ENCODE results near the gene TMEM209. TPM values are rescaled to one million over a fixed set of nuclear protein-coding genes. Genes with fewer than 3 reads are reported as not detected.
A peak's percentile ranks its signal among the peaks of the same experiment; 100 is the strongest.
"Not testable (repeated sequence)": the region's sequence is repeated elsewhere in the genome, so short reads cannot be mapped to it uniquely, and the experiment has no call there.

TMEM209 gene
- polyA plus RNA-seq, 6 donors from 2014 or later, result 37.3 to 48.3 (median 44.5) TPM

DNA sequence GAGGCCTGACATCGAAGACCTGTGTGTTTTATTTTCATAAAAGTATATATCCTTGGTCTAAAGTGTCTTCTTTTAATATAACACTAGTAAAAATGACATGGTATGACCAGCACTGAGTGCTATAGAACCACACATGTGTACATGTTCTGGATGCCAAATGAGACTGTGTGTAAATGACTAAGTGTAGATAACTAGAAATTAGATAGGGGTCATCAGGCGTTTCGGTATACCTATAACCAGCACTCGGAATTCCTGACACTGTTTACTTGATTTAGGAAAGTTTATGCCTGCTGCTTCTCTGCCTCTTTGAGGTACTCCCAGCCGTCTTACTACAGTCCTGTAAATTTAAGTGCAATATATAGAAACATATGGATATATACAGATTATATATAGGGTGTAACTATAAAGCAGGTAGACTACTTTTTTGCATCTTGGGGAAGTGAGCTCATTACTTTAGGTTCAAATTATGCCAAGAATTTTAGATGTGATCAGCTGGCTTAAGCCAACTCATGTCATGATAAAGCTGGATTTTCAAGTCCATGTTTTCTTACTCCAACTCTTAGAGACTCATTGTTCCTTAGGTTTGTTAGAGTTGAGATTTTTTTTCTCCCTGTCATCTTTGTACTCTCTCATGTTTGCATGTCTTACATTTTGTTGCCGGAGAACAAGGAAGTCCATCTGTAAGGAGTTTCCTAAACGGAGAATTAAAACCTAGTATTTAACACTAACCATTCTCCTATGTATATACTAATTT is 72.0 kb downstream of the TMEM209 start:
- H3K36me3 Mint-ChIP-seq, result peaks cover 32 to 39% of the 10 kb centered on the region in 2 donors
- H3K4me3 Mint-ChIP-seq, result no peak overlapping the region
- H3K9me3 Mint-ChIP-seq, result no peaks in the 10 kb centered on the region
- ATAC-seq (ENCODE audit: low read depth in 2 of 2), result no peak
- H3K27ac Mint-ChIP-seq, result no peak overlapping the region
- H3K27me3 Mint-ChIP-seq, result no peaks in the 10 kb centered on the region
- DNase-seq, result no peak
- H3K4me1 Mint-ChIP-seq, result no peaks in the 10 kb centered on the region

DNA sequence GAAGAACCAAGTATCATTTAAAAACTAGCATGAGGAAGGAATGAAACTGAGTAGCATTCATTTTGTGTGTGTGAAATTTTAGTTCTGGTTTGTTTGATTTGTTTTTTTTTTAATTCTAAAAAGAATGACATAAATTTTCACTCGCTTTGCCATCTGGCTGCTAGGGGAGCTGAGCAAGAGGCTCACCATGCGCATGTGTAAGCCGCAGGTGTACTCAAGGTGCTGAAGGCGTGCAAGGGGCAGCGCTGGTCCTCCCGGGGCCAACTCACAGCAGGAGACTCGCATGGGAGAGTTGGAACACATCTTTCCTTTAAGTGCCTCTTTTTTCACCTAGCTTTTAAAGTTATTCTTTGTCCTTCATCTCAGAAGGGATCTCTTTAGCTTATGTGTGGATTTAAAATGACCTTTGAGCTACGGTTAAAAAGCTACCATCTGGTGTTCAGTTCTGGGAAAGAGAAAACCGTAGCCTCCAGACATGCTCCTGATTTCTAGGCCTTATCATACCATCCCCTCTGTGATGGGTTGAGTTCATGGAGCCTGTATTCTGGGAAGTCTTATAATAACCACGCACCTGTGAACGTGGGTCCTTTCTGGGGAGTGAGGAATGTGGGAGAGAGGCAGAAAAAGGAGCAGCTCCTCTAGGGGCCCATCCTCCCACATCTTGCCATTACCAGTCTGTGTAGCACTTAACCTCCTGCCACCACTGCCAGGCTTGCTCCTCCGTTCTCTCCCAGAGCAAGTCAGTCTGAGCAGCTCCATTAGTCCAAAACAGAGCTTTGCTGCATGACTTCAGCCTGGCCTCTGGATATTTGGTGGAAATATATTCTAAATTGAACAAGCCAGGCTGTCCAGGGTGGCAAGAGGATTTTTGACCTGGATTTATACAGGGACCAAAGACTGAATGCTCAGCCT is 73.0 kb downstream of the TMEM209 start:
- no peaks in the 10 kb centered on the region for H3K4me1 Mint-ChIP-seq
- H3K36me3 Mint-ChIP-seq, result peaks cover 32 to 39% of the 10 kb centered on the region in 2 donors
- H3K9me3 Mint-ChIP-seq, result no peaks in the 10 kb centered on the region
- DNase-seq (no peak), ATAC-seq (ENCODE audit: low read depth in 2 of 2) (no peak)
- H3K27me3 Mint-ChIP-seq, result no peaks in the 10 kb centered on the region
- no peak overlapping the region for H3K4me3 Mint-ChIP-seq
- peak overlapping the region in 1 of 6 donors; percentile 24 for H3K27ac Mint-ChIP-seq

DNA sequence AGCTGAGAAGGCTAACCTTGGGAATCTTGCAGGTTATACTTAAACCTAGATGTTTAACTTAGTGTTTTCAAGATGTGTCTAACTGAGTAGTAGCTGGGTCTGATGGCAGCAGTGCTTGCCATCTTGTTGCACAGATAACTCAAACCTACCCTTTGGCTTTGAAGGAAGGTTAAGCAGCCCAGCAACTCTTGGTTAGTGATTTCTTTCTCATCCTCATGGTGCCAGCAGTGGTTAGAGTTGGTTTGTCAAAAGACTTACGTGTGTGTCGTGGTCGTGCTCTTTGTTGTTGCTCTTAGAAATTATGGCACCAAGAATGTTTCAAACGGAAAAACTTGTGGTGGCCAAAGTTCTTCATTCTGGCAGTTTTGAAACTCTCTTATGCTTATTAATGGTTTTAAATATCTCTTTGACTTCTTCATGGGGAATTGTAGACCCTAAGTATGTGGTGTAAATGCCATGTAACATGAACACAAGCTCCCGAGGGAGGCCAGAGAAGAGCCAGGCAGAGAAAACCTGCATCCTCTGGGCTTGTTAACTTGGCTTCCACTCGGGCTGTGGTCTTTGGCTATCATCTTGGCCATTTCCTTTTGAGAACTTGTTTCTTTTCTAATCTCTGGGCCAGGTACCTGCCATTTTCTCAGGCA is 73.9 kb downstream of the TMEM209 start:
- Mint-ChIP-seq H3K27ac (peak overlapping the region in 2 of 6 donors; percentile 29 to 30), H3K4me3 (no peak overlapping the region), H3K27me3 (no peaks in the 10 kb centered on the region), H3K36me3 (peaks cover 31 to 35% of the 10 kb centered on the region in 2 donors), H3K9me3 (no peaks in the 10 kb centered on the region), H3K4me1 (no peaks in the 10 kb centered on the region)
- ATAC-seq (ENCODE audit: low read depth in 2 of 2), result no peak
- no peak for DNase-seq

DNA sequence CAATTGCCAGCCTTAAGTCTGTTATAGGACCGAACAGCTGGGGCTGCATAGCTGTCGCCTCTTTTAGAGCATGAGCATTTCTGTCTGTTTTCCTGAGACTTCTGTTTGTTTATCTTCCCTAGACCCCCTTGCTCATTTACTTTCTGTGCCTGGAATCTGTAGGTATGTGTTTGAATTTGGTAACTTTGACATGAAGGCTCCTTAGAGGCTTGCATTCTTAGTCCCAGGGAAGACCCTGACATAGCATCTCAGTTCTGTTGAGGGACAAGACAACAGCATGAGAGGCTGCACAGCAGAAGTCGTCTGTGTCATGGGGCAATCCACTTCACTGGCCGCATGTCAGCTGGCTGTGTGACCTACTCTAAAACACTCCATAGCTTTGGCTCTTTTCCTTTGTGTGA is 76.2 kb downstream of the TMEM209 start:
- no peaks in the 10 kb centered on the region for H3K27me3 Mint-ChIP-seq
- peaks cover 23 to 27% of the 10 kb centered on the region in 2 donors for H3K36me3 Mint-ChIP-seq
- H3K9me3 Mint-ChIP-seq, result no peaks in the 10 kb centered on the region
- H3K4me1 Mint-ChIP-seq, result no peaks in the 10 kb centered on the region
- no peak for ATAC-seq (ENCODE audit: low read depth in 2 of 2)
- peak overlapping the region in 1 of 6 donors; percentile 49 for H3K27ac Mint-ChIP-seq
- H3K4me3 Mint-ChIP-seq, result no peak overlapping the region
- no peak for DNase-seq

DNA sequence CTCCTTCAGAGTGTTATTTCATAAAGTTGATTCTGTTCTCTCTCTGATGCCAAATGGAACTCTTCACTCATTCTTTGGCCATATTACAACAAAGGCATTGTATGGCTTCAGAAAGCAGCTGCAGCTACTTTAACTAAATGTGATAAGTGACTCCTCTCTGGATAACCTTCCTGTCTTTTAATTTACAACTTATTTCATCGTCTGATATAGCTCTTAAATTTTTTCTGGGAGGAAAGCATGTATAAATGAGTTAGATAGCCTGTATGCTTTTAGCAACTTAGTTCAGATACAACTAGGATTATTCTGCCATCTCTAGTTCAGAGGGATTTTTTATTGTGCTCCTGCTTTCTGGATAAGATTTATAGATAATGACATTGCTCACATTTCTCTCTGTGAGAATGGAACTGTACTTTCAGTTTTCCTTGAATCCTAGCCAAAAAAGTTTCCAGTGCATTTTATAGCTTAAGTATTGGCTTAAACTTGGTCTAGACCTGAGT is 77.3 kb downstream of the TMEM209 start:
- Mint-ChIP-seq H3K9me3 (no peaks in the 10 kb centered on the region), H3K4me1 (no peaks in the 10 kb centered on the region), H3K27ac (no peak overlapping the region), H3K27me3 (no peaks in the 10 kb centered on the region), H3K4me3 (no peak overlapping the region), H3K36me3 (peaks cover 22 to 30% of the 10 kb centered on the region in 2 donors)
- DNase-seq, result no peak
- no peak for ATAC-seq (ENCODE audit: low read depth in 2 of 2)

DNA sequence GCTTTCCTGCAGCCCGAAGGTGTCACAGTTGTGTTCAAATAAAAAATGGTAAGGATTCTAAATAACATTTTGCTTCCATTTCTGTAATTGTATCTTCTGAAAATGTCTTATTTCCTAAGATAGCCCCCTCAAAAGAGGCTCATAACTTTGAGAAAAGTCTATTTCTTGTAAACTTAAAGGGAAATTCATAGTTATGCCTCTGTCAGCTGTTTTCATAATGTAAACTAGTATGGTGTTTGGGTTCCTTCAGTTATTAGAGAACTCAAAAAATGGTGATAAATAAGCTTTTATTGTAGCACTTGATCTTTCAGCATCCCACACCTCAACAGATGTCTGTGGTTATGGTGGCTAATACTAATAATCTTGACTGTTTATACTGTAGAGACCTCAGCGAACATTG is 77.8 kb downstream of the TMEM209 start:
- H3K27ac Mint-ChIP-seq, result no peak overlapping the region

DNA sequence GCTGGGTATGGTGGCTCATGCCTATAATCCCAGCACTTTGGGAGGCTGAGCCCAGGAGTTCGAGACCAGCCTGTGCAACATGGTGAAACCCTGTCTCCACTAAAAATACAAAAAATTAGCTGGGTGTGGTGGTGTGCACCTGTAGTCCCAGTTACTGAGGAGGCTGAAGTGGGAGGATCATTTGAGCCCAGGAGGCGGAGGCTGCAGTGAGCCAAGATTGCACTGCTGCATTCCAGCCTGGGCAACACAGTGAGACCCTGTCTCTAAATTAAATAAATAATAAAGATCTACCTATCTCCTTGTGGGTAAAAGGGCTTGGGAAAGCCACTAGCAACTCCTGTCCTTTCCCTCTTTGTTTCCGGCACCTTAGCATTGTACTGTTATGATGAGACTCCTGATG is 78.4 kb downstream of the TMEM209 start:
- not testable (repeated sequence) for H3K4me3 Mint-ChIP-seq; ATAC-seq (ENCODE audit: low read depth in 2 of 2); DNase-seq; H3K4me1 Mint-ChIP-seq; H3K27me3 Mint-ChIP-seq; H3K9me3 Mint-ChIP-seq
- H3K27ac Mint-ChIP-seq, result peak overlapping the region in 1 of 6 donors; percentile 69
- H3K36me3 Mint-ChIP-seq, result peaks cover 32% of the 10 kb centered on the region in 2 donors

More for the DNA sequence above, 77.8 kb downstream of the TMEM209 start:
- H3K36me3 Mint-ChIP-seq, result peaks cover 27 to 34% of the 10 kb centered on the region in 2 donors
- DNase-seq, result no peak
- ATAC-seq (ENCODE audit: low read depth in 2 of 2), result no peak
- no peak overlapping the region for H3K4me3 Mint-ChIP-seq
- H3K9me3 Mint-ChIP-seq, result no peaks in the 10 kb centered on the region
- no peaks in the 10 kb centered on the region for H3K27me3 Mint-ChIP-seq
- H3K4me1 Mint-ChIP-seq, result no peaks in the 10 kb centered on the region

DNA sequence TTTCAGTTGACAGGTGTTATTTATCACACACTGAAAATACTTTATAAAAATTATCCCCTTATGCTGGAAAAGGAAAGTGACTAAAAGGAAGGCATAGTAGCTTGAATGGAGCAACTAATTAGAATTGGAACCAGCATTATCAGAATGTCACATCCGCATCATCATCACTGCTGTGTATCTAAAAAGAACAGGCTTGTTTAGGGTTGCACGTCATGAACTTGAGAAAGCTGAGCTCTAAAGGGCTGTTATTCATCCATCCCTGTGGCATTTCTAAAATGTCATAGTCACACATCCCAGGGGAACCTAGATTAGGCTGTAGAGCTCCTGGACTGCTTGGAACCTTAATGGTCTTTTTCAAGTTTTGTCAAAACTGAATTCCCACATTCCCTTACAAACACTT is 80.5 kb downstream of the TMEM209 start:
- Mint-ChIP-seq H3K9me3 (no peaks in the 10 kb centered on the region), H3K36me3 (peaks cover 15 to 36% of the 10 kb centered on the region in 2 donors), H3K4me3 (no peak overlapping the region), H3K27ac (no peak overlapping the region), H3K27me3 (no peaks in the 10 kb centered on the region), H3K4me1 (peaks cover 0 to 10% (median 3%) of the 10 kb centered on the region in 3 donors)
- ATAC-seq (ENCODE audit: low read depth in 2 of 2) (no peak), DNase-seq (no peak)

DNA sequence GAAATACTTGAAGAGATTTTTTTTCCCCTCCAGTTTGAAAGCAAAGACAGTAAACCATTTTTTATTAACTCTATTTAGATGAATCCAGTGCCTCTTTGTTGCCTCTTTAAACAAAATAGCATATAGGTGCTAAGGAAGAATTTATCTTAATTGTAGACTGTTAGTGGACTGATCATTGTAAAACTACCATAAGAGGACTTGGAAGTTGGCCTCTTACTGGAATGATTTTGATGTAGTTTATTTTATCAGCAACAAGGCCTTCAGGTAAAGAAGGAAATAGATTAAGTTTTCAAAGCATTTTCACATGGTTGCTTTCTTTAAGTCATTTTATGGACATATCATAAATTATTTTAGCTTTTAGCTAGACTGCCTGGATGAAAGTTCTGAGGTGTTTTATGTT is 81.7 kb downstream of the TMEM209 start:
- Mint-ChIP-seq H3K27ac (no peak overlapping the region), H3K27me3 (no peaks in the 10 kb centered on the region), H3K4me1 (peaks cover 0 to 10% (median 3%) of the 10 kb centered on the region in 3 donors), H3K4me3 (no peak overlapping the region), H3K36me3 (peaks cover 9 to 30% of the 10 kb centered on the region in 2 donors), H3K9me3 (no peaks in the 10 kb centered on the region)
- no peak for DNase-seq
- no peak for ATAC-seq (ENCODE audit: low read depth in 2 of 2)

DNA sequence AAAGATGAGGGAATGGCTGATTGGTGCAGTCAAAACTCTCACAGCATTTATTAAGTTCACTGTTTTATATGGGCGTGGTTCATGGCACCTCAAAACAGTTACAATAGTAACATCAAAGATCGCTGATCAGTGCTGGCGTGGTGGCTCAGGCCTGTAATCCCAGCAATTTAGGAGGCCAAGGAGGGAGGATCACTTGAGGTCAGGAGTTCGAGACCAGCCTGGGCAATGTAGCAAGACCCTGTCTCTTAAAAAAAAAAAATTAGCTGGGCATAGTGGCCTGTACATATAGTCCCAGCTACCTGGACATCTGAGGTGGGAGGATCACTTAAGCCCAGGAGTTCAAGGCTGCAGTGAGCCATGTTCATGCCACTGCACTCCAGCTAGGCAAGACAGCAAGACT is 86.4 kb downstream of the TMEM209 start:
- Mint-ChIP-seq H3K9me3 (peaks cover 0 to 4% (median 0%) of the 10 kb centered on the region in 7 donors), H3K27me3 (no peaks in the 10 kb centered on the region), H3K27ac (peak overlapping the region in 3 of 6 donors; percentile 21 to 58 (median 44)), H3K4me3 (no peak overlapping the region), H3K36me3 (peaks cover 21 to 38% of the 10 kb centered on the region in 2 donors), H3K4me1 (peaks cover 11 to 23% (median 14%) of the 10 kb centered on the region in 3 donors)
- ATAC-seq (ENCODE audit: low read depth in 2 of 2), result no peak
- DNase-seq, result no peak

DNA sequence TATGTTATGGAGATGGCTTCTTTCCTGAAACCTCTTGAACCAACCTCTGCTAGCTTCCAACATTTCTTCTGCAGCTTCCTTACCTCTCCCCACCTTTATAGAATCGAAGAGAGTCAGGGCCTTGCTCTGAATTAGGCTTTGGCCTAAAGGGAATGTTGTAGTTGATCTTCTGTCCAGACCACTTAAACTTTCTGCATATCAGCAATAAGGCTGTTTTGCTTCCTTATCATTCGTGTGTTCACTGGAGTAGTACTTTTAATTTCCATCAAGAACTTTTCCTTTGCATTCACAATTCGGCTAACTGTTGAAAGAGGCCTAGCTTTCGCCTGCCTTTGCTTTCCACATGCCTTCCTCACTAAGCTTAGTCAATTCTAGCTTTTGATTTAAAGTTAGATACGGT is 86.9 kb downstream of the TMEM209 start:
- peaks cover 0 to 4% (median 0%) of the 10 kb centered on the region in 7 donors for H3K9me3 Mint-ChIP-seq
- peak overlapping the region in 1 of 6 donors; percentile 58 for H3K27ac Mint-ChIP-seq
- no peak overlapping the region for H3K4me3 Mint-ChIP-seq
- no peaks in the 10 kb centered on the region for H3K27me3 Mint-ChIP-seq
- DNase-seq, result no peak
- no peak for ATAC-seq (ENCODE audit: low read depth in 2 of 2)
- H3K4me1 Mint-ChIP-seq, result peaks cover 14 to 28% (median 14%) of the 10 kb centered on the region in 3 donors
- H3K36me3 Mint-ChIP-seq, result peaks cover 21 to 34% of the 10 kb centered on the region in 2 donors

DNA sequence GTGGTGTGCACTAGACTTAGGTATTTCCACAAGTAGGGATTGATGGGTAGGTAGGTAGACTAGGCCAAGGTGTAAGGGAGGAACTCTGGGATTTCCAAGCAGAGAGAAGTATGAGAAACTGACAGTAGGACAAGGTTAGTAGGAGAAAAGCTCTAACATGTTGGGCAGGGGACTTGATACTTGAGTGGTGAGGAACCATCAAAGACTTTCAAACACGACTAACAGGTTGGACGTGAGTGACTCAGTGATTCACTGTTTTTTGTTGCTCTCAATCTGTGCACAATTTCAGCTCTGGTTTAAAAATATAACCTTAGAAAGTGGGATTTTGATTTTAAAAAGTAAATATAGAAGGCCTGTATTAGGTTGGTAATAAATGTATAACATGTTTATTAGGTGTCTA is 90.4 kb downstream of the TMEM209 start:
- Mint-ChIP-seq H3K4me1 (peaks cover 16 to 31% (median 30%) of the 10 kb centered on the region in 3 donors), H3K27ac (peak overlapping the region in 5 of 6 donors; percentile 2 to 72 (median 14)), H3K36me3 (peaks cover 13% of the 10 kb centered on the region in 2 donors), H3K4me3 (peak overlapping the region in 5 of 8 donors; percentile 5 to 57 (median 35)), H3K27me3 (no peaks in the 10 kb centered on the region), H3K9me3 (peaks cover 0 to 4% (median 0%) of the 10 kb centered on the region in 7 donors)
- DNase-seq, result no peak
- peak; percentile 14 to 25 for ATAC-seq (ENCODE audit: low read depth in 2 of 2)
